Astrocyte of the spinal cord (primary cell): ENCODE results near the gene CACNG6.
"Not testable (repeated sequence)": the region's sequence is repeated elsewhere in the genome, so short reads cannot be mapped to it uniquely, and the experiment has no call there.

Experiments used
- DNase-seq: peaks from one replicate; pipeline ENCODE4 v3.0.0; 2011; ENCODE audit warnings: low read depth, low spot score
- H3K4me3 ChIP-seq: 2 replicates; pipeline ENCODE4 v1.5.1; 2011; ENCODE audit warnings: low read depth, mild to moderate bottlenecking, low read length, moderate library complexity
- CTCF ChIP-seq: IDR thresholded peaks from 2 replicates; pipeline ENCODE4 v1.5.1; 2012; ENCODE audit warnings: low read depth, mild to moderate bottlenecking, low read length, inconsistent platforms
- in situ Hi-C: cut with HindIII; loops from 2 replicates; pipeline ENCODE4 v1.10.0; 2017; ENCODE audit warnings: low sequenced_read_pairs

CACNG6 gene

GRCh38 chr19:53947624-53948023 lies 43.8 kb upstream of the CACNG6 start:
- peak; percentile 10 for TF ChIP-seq CTCF
- in situ Hi-C loops, result no loop called here
- no peak for DNase-seq
- H3K4me3 ChIP-seq, result no peak overlapping the region

GRCh38 chr19:53948611-53949010 lies 42.8 kb upstream of the CACNG6 start:
- H3K4me3 ChIP-seq, DNase-seq, in situ Hi-C loops: not testable (repeated sequence)

- no peak for TF ChIP-seq CTCF
- no peak overlapping the region for H3K4me3 ChIP-seq
- in situ Hi-C loops, result no loop called here
- no peak for DNase-seq
Measured at GRCh38 chr19:53951436-53951835, 40.0 kb upstream of the CACNG6 start.

GRCh38 chr19:53951947-53952346 lies 39.5 kb upstream of the CACNG6 start:
- no peak for TF ChIP-seq CTCF

GRCh38 chr19:53953383-53953782 lies 38.1 kb upstream of the CACNG6 start:
- TF ChIP-seq CTCF, result no peak
- no peak overlapping the region for H3K4me3 ChIP-seq
- in situ Hi-C loops, result no loop called here
- no peak for DNase-seq

More at GRCh38 chr19:53951947-53952346, 39.5 kb upstream of the CACNG6 start:
- in situ Hi-C loops, result no loop called here
- no peak for DNase-seq
- no peak overlapping the region for H3K4me3 ChIP-seq

- in situ Hi-C loops, result no loop called here
- H3K4me3 ChIP-seq, result no peak overlapping the region
- no peak for TF ChIP-seq CTCF
- no peak for DNase-seq
Measured at GRCh38 chr19:53957448-53958167, 33.8 kb upstream of the CACNG6 start.

GRCh38 chr19:53958168-53958571 lies 33.3 kb upstream of the CACNG6 start:
- no peak overlapping the region for H3K4me3 ChIP-seq
- in situ Hi-C loops, result no loop called here
- DNase-seq, result no peak
- TF ChIP-seq CTCF, result no peak
